T-helper 2 cell treated with Interferon-gamma antibody and Interleukin-4, amounts not matched to agents 100 ng/mL and 5 ng/mL, for 36 hours (primary cell): Measurements from ENCODE around the gene IL17RC. TPM values are rescaled to one million over a fixed set of nuclear protein-coding genes. Genes with fewer than 3 reads are reported as not detected.

Source experiments
- intact Hi-C: fragments of 100-400 bp; cut with micrococcal nuclease; formaldehyde crosslinking; loops from one replicate; pipeline ENCODE4 v1.15.1; 2023
- total RNA-seq: library from RNA; stranded (reverse); gene quantifications from 2 replicates; pipeline ENCODE4 v1.2.3, GENCODE V29; 2022

Gene IL17RC
- total RNA-seq, 1 donor from 2014 or later, result 0.34 TPM

- intact Hi-C loops, result no loop called here
These were observed 26.2 kb downstream of the IL17RC start for GRCh38 chr3:9942934-9943690.

GRCh38 chr3:9944271-9944670, 27.4 kb downstream of the IL17RC start:
- intact Hi-C loops, result no loop called here

- intact Hi-C loops, result no loop called here
These were observed 28.5 kb downstream of the IL17RC start for GRCh38 chr3:9945358-9945757.

- intact Hi-C loops, result loop anchor here (1.0 kb wide), 3 partner anchors 13 to 154 kb away; partner anchors contain the start of genes CRELD1, JAGN1 and TADA3
These were observed 29.5 kb downstream of the IL17RC start for GRCh38 chr3:9946112-9947024.

GRCh38 chr3:9947025-9947995, 30.4 kb downstream of the IL17RC start:
- intact Hi-C loops, result no loop called here

- intact Hi-C loops, result no loop called here
These were observed 31.7 kb downstream of the IL17RC start for GRCh38 chr3:9948586-9948985.

- intact Hi-C loops, result no loop called here
These were observed 32.2 kb downstream of the IL17RC start for GRCh38 chr3:9949115-9949514.

- intact Hi-C loops, result no loop called here
These were observed 32.7 kb downstream of the IL17RC start for GRCh38 chr3:9949626-9950025.

- intact Hi-C loops, result no loop called here
These were observed 34.2 kb downstream of the IL17RC start for GRCh38 chr3:9951126-9951525.

- intact Hi-C loops, result no loop called here
These were observed 34.7 kb downstream of the IL17RC start for GRCh38 chr3:9951598-9951961.

- intact Hi-C loops, result loop anchor here (2.0 kb wide), 1 partner anchor 35 kb away; the partner anchor contains the start of gene EMC3
These were observed 35.3 kb downstream of the IL17RC start, which contains the start of gene PRRT3 for GRCh38 chr3:9951962-9952805. Gene PRRT3, minus strand, starts transcription at chr3:9952408. Its CDS starts 2,293 bp downstream, at chr3:9950115.

- intact Hi-C loops, result no loop called here
These were observed 38.2 kb downstream of the IL17RC start for GRCh38 chr3:9955067-9955502.

- intact Hi-C loops, result no loop called here
These were observed 38.9 kb downstream of the IL17RC start for GRCh38 chr3:9955611-9956352.

- intact Hi-C loops, result no loop called here
These were observed 40.3 kb downstream of the IL17RC start for GRCh38 chr3:9957214-9957613.

GRCh38 chr3:9965200-9965875, 48.4 kb downstream of the IL17RC start:
- intact Hi-C loops, result no loop called here

GRCh38 chr3:9966841-9967240, 49.9 kb downstream of the IL17RC start:
- intact Hi-C loops, result no loop called here

- intact Hi-C loops, result no loop called here
These were observed 52.7 kb downstream of the IL17RC start for GRCh38 chr3:9969632-9970019.

- intact Hi-C loops, result no loop called here
These were observed 53.2 kb downstream of the IL17RC start for GRCh38 chr3:9970020-9970652.
